B cell (primary cell): ENCODE data around the gene BCL11A. TPM values are rescaled to one million over a fixed set of nuclear protein-coding genes. Genes with fewer than 3 reads are reported as not detected.

Source experiments
- ATAC-seq: fragments of 200-7000 bp; cut with Tn5 transposase; one replicate; pipeline ENCODE4 v1.10.0; 2021; ENCODE audit warnings: low read depth, mild to moderate bottlenecking, moderate number of reproducible peaks, moderate library complexity
- CTCF ChIA-PET: fragments of 350-600 bp; sonication (Branson Sonifier 250); formaldehyde crosslinking; loops from one replicate; lab custom pipeline; 2021; ENCODE audit warnings: antibody characterized with exemption, inconsistent platforms; lab: Charles Lee
- POLR2A ChIA-PET: fragments of 350-600 bp; sonication (Branson Sonifier 250); formaldehyde crosslinking; loops from one replicate; lab custom pipeline; 2021; ENCODE audit warnings: antibody characterized with exemption; lab: Charles Lee
- DNase-seq: peaks from one replicate; pipeline ENCODE4 v3.0.0; 2013
- H2AFZ ChIP-seq: 2 replicates; pipeline ENCODE4 v1.6.1; 2012; ENCODE audit warnings: mild to moderate bottlenecking, low read depth, low read length; ENCODE audit not compliant: insufficient read depth, poor library complexity, severe bottlenecking
- H3K27ac ChIP-seq, 2 donors: 1 replicate in 1 of 2; 2 replicates in 1 of 2; pipeline ENCODE4 v1.5.1; 2012 to 2013; ENCODE audit warnings: low read length in 2 of 2, mild to moderate bottlenecking in 2 of 2, moderate library complexity in 1 of 2
- H3K27me3 ChIP-seq, 4 experiments: fragments of 200-600 bp in 1 of 4; sonication (generic) in 1 of 4; replicated peaks in 1 of 4; 1 replicate in 2 of 4; 2 replicates in 2 of 4; pipeline versions ENCODE4 v1.6.1 to v1.7.0; 2013 to 2016; ENCODE audit warnings: low read length in 3 of 4, mild to moderate bottlenecking in 2 of 4, mixed read lengths in 1 of 4, moderate library complexity in 1 of 4; ENCODE audit not compliant: insufficient read depth in 4 of 4, control insufficient read depth in 3 of 4; ENCODE audit errors: control extremely low read depth in 1 of 4
- H3K36me3 ChIP-seq, 2 experiments: replicated peaks in 1 of 2; 1 replicate in 1 of 2; 2 replicates in 1 of 2; pipeline versions ENCODE4 v1.6.1 to v1.7.1; 2013; ENCODE audit warnings: low read length in 1 of 2; ENCODE audit not compliant: insufficient read depth in 2 of 2, control insufficient read depth in 1 of 2; ENCODE audit errors: control extremely low read depth in 1 of 2, extremely low read depth in 1 of 2
- H3K4me1 ChIP-seq, 2 donors: fragments of 200-600 bp in 1 of 2; sonication (generic) in 1 of 2; 1 replicate in 1 of 2; 2 replicates in 1 of 2; pipeline versions ENCODE4 v1.5.1 to v1.6.1; 2013 to 2017; ENCODE audit warnings: low read length in 2 of 2; ENCODE audit not compliant: control insufficient read depth in 2 of 2, insufficient read depth in 2 of 2
- H3K4me2 ChIP-seq: replicated peaks from 2 replicates; pipeline ENCODE3; 2012; ENCODE audit warnings: mild to moderate bottlenecking, low read depth, low read length; ENCODE audit not compliant: poor library complexity, severe bottlenecking
- H3K4me3 ChIP-seq, 5 experiments: fragments of 200-600 bp in 1 of 5; sonication (generic) in 1 of 5; 1 replicate in 3 of 5; 2 replicates in 2 of 5; pipeline versions ENCODE4 v1.5.1 to v1.7.0; 2011 to 2016; ENCODE audit warnings: low read length in 4 of 5, mild to moderate bottlenecking in 4 of 5, low read depth in 2 of 5, control low read depth in 1 of 5, moderate library complexity in 1 of 5; ENCODE audit not compliant: insufficient read depth in 1 of 5; ENCODE audit errors: control extremely low read depth in 1 of 5, extremely low read depth in 1 of 5
- H3K79me2 ChIP-seq: fragments of 200-600 bp; sonication (generic); one replicate; pipeline ENCODE4 v1.6.0; 2016; ENCODE audit warnings: low read length; ENCODE audit not compliant: control insufficient read depth, insufficient read depth
- H3K9ac ChIP-seq: fragments of 200-600 bp; sonication (generic); 2 replicates; pipeline ENCODE4 v1.6.1; 2017; ENCODE audit warnings: mild to moderate bottlenecking, low read length, moderate library complexity
- H3K9me3 ChIP-seq, 3 donors: one replicate each; pipeline versions ENCODE4 v1.6.1 to v1.7.1; 2013; ENCODE audit warnings: low read length in 2 of 3; ENCODE audit not compliant: control insufficient read depth in 2 of 3, insufficient read depth in 1 of 3; ENCODE audit errors: control extremely low read depth in 1 of 3
- H4K20me1 ChIP-seq: 2 replicates; pipeline ENCODE4 v1.6.0; 2012; ENCODE audit warnings: mild to moderate bottlenecking, low read length; ENCODE audit not compliant: insufficient read depth, control insufficient read depth, poor library complexity, severe bottlenecking
- H3K27ac Mint-ChIP-seq: one replicate; pipeline ENCODE4 v1.8.0; 2021; ENCODE audit warnings: mixed read lengths
- H3K27me3 Mint-ChIP-seq: one replicate; pipeline ENCODE4 v1.8.0; 2021; ENCODE audit warnings: mixed read lengths
- H3K4me1 Mint-ChIP-seq: one replicate; pipeline ENCODE4 v1.8.0; 2021; ENCODE audit warnings: mixed read lengths
- H3K4me3 Mint-ChIP-seq: one replicate; pipeline ENCODE4 v1.8.0; 2021; ENCODE audit warnings: mixed read lengths
- H3K9me3 Mint-ChIP-seq: one replicate; pipeline ENCODE4 v1.8.0; 2022; ENCODE audit warnings: mixed read lengths; ENCODE audit not compliant: insufficient read depth
- EZH2 ChIP-seq: IDR thresholded peaks from 2 replicates; pipeline ENCODE4 v1.6.1; 2012; ENCODE audit warnings: borderline replicate concordance, low read depth, mild to moderate bottlenecking, moderate library complexity, low read length; ENCODE audit not compliant: insufficient read depth, poor library complexity, severe bottlenecking
- WGBS: methylation state at CpG from one replicate; pipeline ENCODE4 v1.1.5; 2013; ENCODE audit warnings: missing lambda C conversion rate; ENCODE audit not compliant: insufficient coverage; 5-methylcytosine and 5-hydroxymethylcytosine counted together
- intact Hi-C: fragments of 100-400 bp; cut with micrococcal nuclease; formaldehyde crosslinking; loops from one replicate; pipeline ENCODE4 v1.10.0; 2022
- polyA plus RNA-seq: library from polyadenylated mRNA; depleted of rRNA; stranded (reverse); fragments of >200 nt; gene quantifications from 2 replicates; pipeline ENCODE4 v1.2.3, GENCODE V29; 2012
- total RNA-seq, 2 donors: library from RNA; stranded (reverse); fragments of 120-200 nt in 1 of 2; gene quantifications; 1 replicate in 1 of 2; 2 replicates in 1 of 2; pipeline versions ENCODE4 v1.2.3 to v1.2.4, GENCODE V29; 2013 to 2022
- TF ChIP-seq, protein P1 (sequence below): fragments of 200-600 bp; IDR thresholded peaks from one replicate; pipeline ENCODE4 v1.8.0; 2022; ENCODE audit warnings: antibody characterized with exemption, mild to moderate bottlenecking

The BCL11A gene
- total and polyA plus RNA-seq, 2 donors (not counting 1 experiment from before 2014, with no cell fraction given): 81.8 to 383 TPM

GRCh38 chr2:60438653-60439052 is 114.8 kb downstream of the BCL11A start:
- peaks cover 71 to 73% of the 10 kb centered on the region in 2 donors for H3K4me1 ChIP-seq
- ChIA-PET POLR2A (interaction anchor here (1.0 to 3.1 kb wide), 2 partner anchors 88 to 112 kb away, joined by 3 to 24 read pairs; no protein-coding TSS in a partner anchor), CTCF (interaction anchor here (1.2 to 4.4 kb wide), 8 partner anchors 9 to 112 kb away, joined by 3 to 46 read pairs (median 8); no protein-coding TSS in a partner anchor)
- no peaks in the 10 kb centered on the region for H3K36me3 ChIP-seq
- peaks cover 43% of the 10 kb centered on the region for H3K79me2 ChIP-seq
- Mint-ChIP-seq H3K27me3 (no peaks in the 10 kb centered on the region), H3K27ac (peak overlapping the region; percentile 100), H3K4me3 (peak overlapping the region; percentile 88), H3K9me3 (no peaks in the 10 kb centered on the region), H3K4me1 (peaks cover 78% of the 10 kb centered on the region)
- H3K27me3 ChIP-seq: no peaks in the 10 kb centered on the region
- peak overlapping the region; percentile 88 to 90 for H3K27ac ChIP-seq
- TF ChIP-seq, protein P1, sequence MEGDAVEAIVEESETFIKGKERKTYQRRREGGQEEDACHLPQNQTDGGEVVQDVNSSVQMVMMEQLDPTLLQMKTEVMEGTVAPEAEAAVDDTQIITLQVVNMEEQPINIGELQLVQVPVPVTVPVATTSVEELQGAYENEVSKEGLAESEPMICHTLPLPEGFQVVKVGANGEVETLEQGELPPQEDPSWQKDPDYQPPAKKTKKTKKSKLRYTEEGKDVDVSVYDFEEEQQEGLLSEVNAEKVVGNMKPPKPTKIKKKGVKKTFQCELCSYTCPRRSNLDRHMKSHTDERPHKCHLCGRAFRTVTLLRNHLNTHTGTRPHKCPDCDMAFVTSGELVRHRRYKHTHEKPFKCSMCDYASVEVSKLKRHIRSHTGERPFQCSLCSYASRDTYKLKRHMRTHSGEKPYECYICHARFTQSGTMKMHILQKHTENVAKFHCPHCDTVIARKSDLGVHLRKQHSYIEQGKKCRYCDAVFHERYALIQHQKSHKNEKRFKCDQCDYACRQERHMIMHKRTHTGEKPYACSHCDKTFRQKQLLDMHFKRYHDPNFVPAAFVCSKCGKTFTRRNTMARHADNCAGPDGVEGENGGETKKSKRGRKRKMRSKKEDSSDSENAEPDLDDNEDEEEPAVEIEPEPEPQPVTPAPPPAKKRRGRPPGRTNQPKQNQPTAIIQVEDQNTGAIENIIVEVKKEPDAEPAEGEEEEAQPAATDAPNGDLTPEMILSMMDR: no peak
- TF ChIP-seq EZH2: no peak
- peak overlapping the region in 1 of 5 experiments; percentile 43 for H3K4me3 ChIP-seq
- peak overlapping the region; percentile 55 for H3K9ac ChIP-seq
- DNase-seq: no peak
- ATAC-seq: no peak
- WGBS: no CpG with 5 or more reads among the region's 6 CpGs
- H3K9me3 ChIP-seq: peaks cover 0 to 3% (median 0%) of the 10 kb centered on the region in 3 donors
- H3K4me2 ChIP-seq: peak overlapping the region; percentile 77
- no peaks in the 10 kb centered on the region for H4K20me1 ChIP-seq
- H2AFZ ChIP-seq: no peak overlapping the region
- intact Hi-C loops: loop anchor here (1.0 to 2.0 kb wide), 6 partner anchors 9 to 112 kb away; no protein-coding TSS in a partner anchor

DNA sequence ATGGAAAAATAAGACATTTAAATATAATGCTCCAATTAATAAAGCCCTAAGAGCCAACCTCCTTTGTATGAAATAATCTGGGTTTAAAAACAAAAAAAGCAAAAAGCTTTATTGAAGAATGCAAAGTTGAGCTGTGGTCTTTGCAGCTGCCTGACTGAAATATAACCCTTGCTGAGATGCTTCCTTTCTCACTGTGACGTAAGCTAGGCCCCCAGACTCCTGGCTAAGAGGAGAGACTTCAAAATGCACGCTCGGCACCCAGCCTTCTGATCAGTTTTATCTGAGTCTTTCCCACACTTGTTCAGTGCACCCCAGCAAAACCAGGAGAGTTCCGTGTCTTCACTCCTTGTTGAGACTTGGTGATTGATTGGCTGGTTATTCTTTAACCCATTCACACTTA is 115.3 kb downstream of the BCL11A start:
- peaks cover 0 to 3% (median 0%) of the 10 kb centered on the region in 3 donors for H3K9me3 ChIP-seq
- ChIA-PET CTCF (no interaction called here), POLR2A (interaction anchor here (1.0 kb wide), 1 partner anchor 88 kb away, joined by 3 read pairs; no protein-coding TSS in a partner anchor)
- peaks cover 38% of the 10 kb centered on the region for H3K79me2 ChIP-seq
- peak overlapping the region in 1 of 2 donors; percentile 90 for H3K27ac ChIP-seq
- peak overlapping the region; percentile 100 for H3K27ac Mint-ChIP-seq
- no peaks in the 10 kb centered on the region for H3K27me3 Mint-ChIP-seq
- ATAC-seq (no peak), DNase-seq (no peak)
- no peak for TF ChIP-seq EZH2
- TF ChIP-seq, protein P1: no peak
- WGBS: 64% methylated on average over 3 of the region's 4 CpGs
- H3K9ac ChIP-seq: no peak overlapping the region
- H2AFZ ChIP-seq: no peak overlapping the region
- H3K27me3 ChIP-seq: no peaks in the 10 kb centered on the region
- peaks cover 80% of the 10 kb centered on the region for H3K4me1 Mint-ChIP-seq
- H3K4me2 ChIP-seq: peak overlapping the region; percentile 77
- H3K4me3 ChIP-seq: no peak overlapping the region
- no peaks in the 10 kb centered on the region for H3K9me3 Mint-ChIP-seq
- intact Hi-C loops: loop anchor here (2.0 kb wide), 1 partner anchor 79 kb away; no protein-coding TSS in a partner anchor
- H3K4me1 ChIP-seq: peaks cover 72 to 73% of the 10 kb centered on the region in 2 donors
- peak overlapping the region; percentile 62 for H3K4me3 Mint-ChIP-seq
- no peaks in the 10 kb centered on the region for H3K36me3 ChIP-seq
- H4K20me1 ChIP-seq: no peaks in the 10 kb centered on the region
